Measurements from ENCODE around the gene SWAP70.

- TF ChIP-seq, protein P1, sequence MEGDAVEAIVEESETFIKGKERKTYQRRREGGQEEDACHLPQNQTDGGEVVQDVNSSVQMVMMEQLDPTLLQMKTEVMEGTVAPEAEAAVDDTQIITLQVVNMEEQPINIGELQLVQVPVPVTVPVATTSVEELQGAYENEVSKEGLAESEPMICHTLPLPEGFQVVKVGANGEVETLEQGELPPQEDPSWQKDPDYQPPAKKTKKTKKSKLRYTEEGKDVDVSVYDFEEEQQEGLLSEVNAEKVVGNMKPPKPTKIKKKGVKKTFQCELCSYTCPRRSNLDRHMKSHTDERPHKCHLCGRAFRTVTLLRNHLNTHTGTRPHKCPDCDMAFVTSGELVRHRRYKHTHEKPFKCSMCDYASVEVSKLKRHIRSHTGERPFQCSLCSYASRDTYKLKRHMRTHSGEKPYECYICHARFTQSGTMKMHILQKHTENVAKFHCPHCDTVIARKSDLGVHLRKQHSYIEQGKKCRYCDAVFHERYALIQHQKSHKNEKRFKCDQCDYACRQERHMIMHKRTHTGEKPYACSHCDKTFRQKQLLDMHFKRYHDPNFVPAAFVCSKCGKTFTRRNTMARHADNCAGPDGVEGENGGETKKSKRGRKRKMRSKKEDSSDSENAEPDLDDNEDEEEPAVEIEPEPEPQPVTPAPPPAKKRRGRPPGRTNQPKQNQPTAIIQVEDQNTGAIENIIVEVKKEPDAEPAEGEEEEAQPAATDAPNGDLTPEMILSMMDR (conservative IDR thresholded peaks at IDR 0.05; ENCODE audit: low read depth, low read length): no peak
- TF ChIP-seq EZH2 (IDR thresholded peaks at IDR 0.05; ENCODE audit: low read length, unreplicated experiment) (no peak), EZH2phosphoT487 (IDR thresholded peaks at IDR 0.05; ENCODE audit: borderline replicate concordance, low read length) (no peak)
Measured at GRCh38 chr11:9718147-9718546, 54.3 kb downstream of the SWAP70 start.

Data from PC-3 (cell line).